Colonic mucosa (tissue), 4 donors: ENCODE measurements around the gene CFAP206. TPM values are rescaled to one million over a fixed set of nuclear protein-coding genes. Genes with fewer than 3 reads are reported as not detected.

Source experiments
- DNase-seq: peaks from one replicate; pipeline ENCODE4 v3.0.0-alpha.2; 2020
- H3K27ac ChIP-seq: fragments of 200-600 bp; one replicate; pipeline ENCODE4 v1.8.0; 2021
- H3K27me3 ChIP-seq: fragments of 200-600 bp; one replicate; pipeline ENCODE4 v1.8.0; 2021
- H3K36me3 ChIP-seq: fragments of 200-600 bp; one replicate; pipeline ENCODE4 v1.8.0; 2021
- H3K4me1 ChIP-seq: fragments of 200-600 bp; one replicate; pipeline ENCODE4 v1.8.0; 2021; ENCODE audit warnings: mild to moderate bottlenecking
- H3K4me3 ChIP-seq: fragments of 200-600 bp; one replicate; pipeline ENCODE4 v1.8.0; 2021
- H3K9ac ChIP-seq, 2 donors: one replicate each; pipeline ENCODE4 v1.7.0; 2013; ENCODE audit warnings: control low read depth in 2 of 2, low read depth in 2 of 2, low read length in 2 of 2
- H3K9me3 ChIP-seq: fragments of 200-600 bp; one replicate; pipeline ENCODE4 v1.8.0; 2021
- intact Hi-C: fragments of 100-400 bp; cut with DNase I; formaldehyde crosslinking; loops from one replicate; pipeline ENCODE4 v1.14.1; 2022
- total RNA-seq, 2 donors: library from RNA; stranded (reverse); fragmentation: NEBNext Ultra II Directional in 1 of 2; extraction: Animal tissue kit (Norgen Biotek cat#: 25700) in 1 of 2; gene quantifications; one replicate each; pipeline ENCODE4 v1.2.1, GENCODE V29; 2021
- TF ChIP-seq, protein P1 (sequence below): fragments of 200-600 bp; IDR thresholded peaks from one replicate; pipeline ENCODE4 v1.8.0; 2022; ENCODE audit warnings: antibody characterized with exemption, mild to moderate bottlenecking
- donor health status: healthy.
- donor health status: DM: no; HTN: no; CAD: no.
- donor health status: DM: no; HTN: no; CAD: no.

The CFAP206 gene
- total RNA-seq, 2 donors from 2014 or later = 0.20 TPM; not detected in 1

GRCh38 chr6:87375315-87375714, 32.5 kb upstream of the CFAP206 start:
- Histone ChIP-seq H3K9me3 (no peaks in the 10 kb centered on the region), H3K9ac (no peak overlapping the region), H3K36me3 (no peaks in the 10 kb centered on the region), H3K27me3 (no peaks in the 10 kb centered on the region), H3K27ac (no peak overlapping the region), H3K4me1 (no peaks in the 10 kb centered on the region), H3K4me3 (no peak overlapping the region)
- intact Hi-C loops = no loop called here
- DNase-seq = no peak
- TF ChIP-seq, protein P1, sequence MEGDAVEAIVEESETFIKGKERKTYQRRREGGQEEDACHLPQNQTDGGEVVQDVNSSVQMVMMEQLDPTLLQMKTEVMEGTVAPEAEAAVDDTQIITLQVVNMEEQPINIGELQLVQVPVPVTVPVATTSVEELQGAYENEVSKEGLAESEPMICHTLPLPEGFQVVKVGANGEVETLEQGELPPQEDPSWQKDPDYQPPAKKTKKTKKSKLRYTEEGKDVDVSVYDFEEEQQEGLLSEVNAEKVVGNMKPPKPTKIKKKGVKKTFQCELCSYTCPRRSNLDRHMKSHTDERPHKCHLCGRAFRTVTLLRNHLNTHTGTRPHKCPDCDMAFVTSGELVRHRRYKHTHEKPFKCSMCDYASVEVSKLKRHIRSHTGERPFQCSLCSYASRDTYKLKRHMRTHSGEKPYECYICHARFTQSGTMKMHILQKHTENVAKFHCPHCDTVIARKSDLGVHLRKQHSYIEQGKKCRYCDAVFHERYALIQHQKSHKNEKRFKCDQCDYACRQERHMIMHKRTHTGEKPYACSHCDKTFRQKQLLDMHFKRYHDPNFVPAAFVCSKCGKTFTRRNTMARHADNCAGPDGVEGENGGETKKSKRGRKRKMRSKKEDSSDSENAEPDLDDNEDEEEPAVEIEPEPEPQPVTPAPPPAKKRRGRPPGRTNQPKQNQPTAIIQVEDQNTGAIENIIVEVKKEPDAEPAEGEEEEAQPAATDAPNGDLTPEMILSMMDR = no peak

GRCh38 chr6:87376643-87377042, 31.1 kb upstream of the CFAP206 start:
- Histone ChIP-seq H3K4me3 (no peak overlapping the region), H3K27me3 (no peaks in the 10 kb centered on the region), H3K9me3 (no peaks in the 10 kb centered on the region), H3K4me1 (no peaks in the 10 kb centered on the region), H3K36me3 (no peaks in the 10 kb centered on the region), H3K27ac (no peak overlapping the region), H3K9ac (no peak overlapping the region)
- DNase-seq = no peak
- intact Hi-C loops = no loop called here
- TF ChIP-seq, protein P1 = no peak

DNA sequence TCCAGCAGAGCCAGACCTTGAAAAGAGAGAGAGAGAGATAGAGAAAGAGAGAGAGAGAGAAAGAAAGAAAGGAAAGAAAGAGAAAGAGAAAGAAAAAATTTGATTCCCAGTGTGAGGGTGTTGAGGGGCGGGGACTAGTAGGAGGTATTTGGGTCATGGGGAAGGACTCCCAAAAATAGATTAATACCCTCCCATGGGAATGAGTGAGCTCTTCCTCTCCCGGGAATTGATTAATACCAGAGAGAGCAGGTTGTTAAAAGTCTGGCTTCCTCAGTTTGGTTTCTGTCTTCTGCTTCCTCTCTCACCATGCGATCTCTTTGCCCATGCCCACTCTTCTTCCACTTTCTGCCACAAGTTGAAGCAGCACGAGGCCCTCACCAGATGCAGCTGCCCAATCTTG, 28.8 kb upstream of the CFAP206 start:
- no peak for DNase-seq
- Histone ChIP-seq H3K36me3 (no peaks in the 10 kb centered on the region), H3K9ac (no peak overlapping the region), H3K4me3 (no peak overlapping the region), H3K4me1 (no peaks in the 10 kb centered on the region), H3K9me3 (no peaks in the 10 kb centered on the region), H3K27ac (no peak overlapping the region), H3K27me3 (no peaks in the 10 kb centered on the region)
- TF ChIP-seq, protein P1 = no peak
- intact Hi-C loops = no loop called here

- H3K9me3 ChIP-seq = no peaks in the 10 kb centered on the region
- no peaks in the 10 kb centered on the region for H3K36me3 ChIP-seq
- H3K4me3 ChIP-seq = no peak overlapping the region
- H3K4me1 ChIP-seq = no peaks in the 10 kb centered on the region
- H3K9ac ChIP-seq = no peak overlapping the region
- DNase-seq = no peak
- TF ChIP-seq, protein P1 = no peak
- intact Hi-C loops = no loop called here
- no peaks in the 10 kb centered on the region for H3K27me3 ChIP-seq
- H3K27ac ChIP-seq = no peak overlapping the region
These were observed 24.9 kb upstream of the CFAP206 start for GRCh38 chr6:87382861-87383260.

- intact Hi-C loops = no loop called here
- no peaks in the 10 kb centered on the region for H3K9me3 ChIP-seq
- no peak overlapping the region for H3K4me3 ChIP-seq
- TF ChIP-seq, protein P1 = no peak
- H3K27ac ChIP-seq = no peak overlapping the region
- no peaks in the 10 kb centered on the region for H3K36me3 ChIP-seq
- no peak for DNase-seq
- H3K4me1 ChIP-seq = no peaks in the 10 kb centered on the region
- H3K27me3 ChIP-seq = no peaks in the 10 kb centered on the region
- H3K9ac ChIP-seq = no peak overlapping the region
These were observed 23.7 kb upstream of the CFAP206 start for GRCh38 chr6:87384038-87384437.

DNA sequence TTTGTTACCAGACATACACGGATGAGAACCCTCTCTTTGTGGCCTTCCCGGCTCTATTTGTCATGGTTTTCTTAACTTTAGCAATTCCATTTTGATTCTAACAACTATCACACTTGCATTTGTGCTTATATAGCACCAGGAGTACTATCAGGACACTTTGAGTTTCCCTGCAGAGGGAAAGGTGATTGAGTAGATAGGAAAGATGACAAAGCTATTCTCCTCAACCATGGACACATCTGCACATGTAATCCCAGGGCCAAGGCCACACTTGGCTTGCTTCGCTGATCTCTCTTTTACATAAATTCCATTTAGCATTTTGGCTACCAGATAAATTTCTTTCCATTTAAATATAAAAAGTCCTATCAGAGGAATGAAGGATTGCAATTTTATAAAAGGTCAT, 23.3 kb upstream of the CFAP206 start:
- DNase-seq = no peak
- TF ChIP-seq, protein P1 = no peak
- Histone ChIP-seq H3K36me3 (no peaks in the 10 kb centered on the region), H3K4me1 (no peaks in the 10 kb centered on the region), H3K27ac (no peak overlapping the region), H3K4me3 (no peak overlapping the region), H3K9me3 (no peaks in the 10 kb centered on the region), H3K27me3 (no peaks in the 10 kb centered on the region), H3K9ac (no peak overlapping the region)
- intact Hi-C loops = no loop called here
